ENCODE results near the gene UBR4. TPM values are rescaled to one million over a fixed set of nuclear protein-coding genes. Genes with fewer than 3 reads are reported as not detected.
A peak's percentile ranks its signal among the peaks of the same experiment; 100 is the strongest.

The UBR4 gene
- total RNA-seq, 1 donor from 2014 or later = 56.3 TPM

GRCh38 chr1:19049128-19049768 is 160.8 kb downstream of the UBR4 start:
- DNase-seq (peak; percentile 8), ATAC-seq (no peak)
- intact Hi-C loops (cut with micrococcal nuclease) = no loop called here

- DNase-seq (peak; percentile 10), ATAC-seq (no peak)
These were observed 162.9 kb downstream of the UBR4 start for GRCh38 chr1:19046972-19047731.

GRCh38 chr1:19045898-19046880 is 163.9 kb downstream of the UBR4 start:
- DNase-seq = no peak
- ATAC-seq = no peak
- intact Hi-C loops (cut with micrococcal nuclease) = no loop called here

More at GRCh38 chr1:19046972-19047731, 162.9 kb downstream of the UBR4 start:
- intact Hi-C loops (cut with micrococcal nuclease) = no loop called here

GRCh38 chr1:19044975-19045831 is 164.9 kb downstream of the UBR4 start:
- no peak for DNase-seq
- intact Hi-C loops (cut with micrococcal nuclease) = no loop called here
- ATAC-seq = no peak

- intact Hi-C loops (cut with micrococcal nuclease) = no loop called here
- DNase-seq (no peak), ATAC-seq (no peak)
These were observed 165.6 kb downstream of the UBR4 start for GRCh38 chr1:19044471-19044870.

GRCh38 chr1:19043579-19044443 is 166.3 kb downstream of the UBR4 start:
- intact Hi-C loops (cut with micrococcal nuclease) = no loop called here
- no peak for ATAC-seq
- no peak for DNase-seq

- no peak for ATAC-seq
- no peak for DNase-seq
- intact Hi-C loops (cut with micrococcal nuclease) = no loop called here
These were observed 167.1 kb downstream of the UBR4 start for GRCh38 chr1:19042675-19043578.

- intact Hi-C loops (cut with micrococcal nuclease) = no loop called here
- DNase-seq = no peak
These were observed 169.9 kb downstream of the UBR4 start for GRCh38 chr1:19040010-19040680.

GRCh38 chr1:19038732-19039131 is 171.3 kb downstream of the UBR4 start:
- ATAC-seq (no peak), DNase-seq (no peak)
- intact Hi-C loops (cut with micrococcal nuclease) = no loop called here

More at GRCh38 chr1:19040010-19040680, 169.9 kb downstream of the UBR4 start:
- no peak for ATAC-seq

GRCh38 chr1:19038096-19038495 is 172.0 kb downstream of the UBR4 start:
- intact Hi-C loops (cut with micrococcal nuclease) = no loop called here
- no peak for ATAC-seq
- no peak for DNase-seq

- intact Hi-C loops (cut with micrococcal nuclease) = no loop called here
- DNase-seq = no peak
- ATAC-seq = no peak
These were observed 172.4 kb downstream of the UBR4 start for GRCh38 chr1:19037659-19038058.

GRCh38 chr1:19036813-19037605 is 173.1 kb downstream of the UBR4 start:
- intact Hi-C loops (cut with micrococcal nuclease) = no loop called here
- ATAC-seq (no peak), DNase-seq (no peak)

GRCh38 chr1:19036041-19036812 is 173.8 kb downstream of the UBR4 start:
- DNase-seq = no peak
- intact Hi-C loops (cut with micrococcal nuclease) = no loop called here
- no peak for ATAC-seq

GRCh38 chr1:19035377-19036040 is 174.6 kb downstream of the UBR4 start:
- DNase-seq (no peak), ATAC-seq (no peak)
- intact Hi-C loops (cut with micrococcal nuclease) = no loop called here
